Trophoblast cell (in vitro differentiated cells and primary cell): ENCODE measurements around the gene DRAXIN.

Experiments
- DNase-seq, 2 donors: peaks; one replicate each; pipeline ENCODE4 v3.0.0-alpha.2; 2016
- H2AFZ ChIP-seq: 2 replicates; pipeline ENCODE4 v1.6.1; 2013; ENCODE audit warnings: low read length, moderate library complexity, mild to moderate bottlenecking; ENCODE audit not compliant: insufficient read depth, poor library complexity
- H2AK5ac ChIP-seq: 2 replicates; pipeline ENCODE4 v1.6.1; 2013; ENCODE audit warnings: mild to moderate bottlenecking, low read length
- H2BK120ac ChIP-seq: 2 replicates; pipeline ENCODE4 v1.6.1; 2013; ENCODE audit warnings: low read length, mild to moderate bottlenecking, moderate library complexity; ENCODE audit not compliant: insufficient read depth, poor library complexity
- H2BK12ac ChIP-seq: 2 replicates; pipeline ENCODE4 v1.6.1; 2013; ENCODE audit warnings: mild to moderate bottlenecking, low read length, moderate library complexity
- H2BK5ac ChIP-seq: 2 replicates; pipeline ENCODE4 v1.6.1; 2013; ENCODE audit warnings: low read length, low read depth, moderate library complexity, mild to moderate bottlenecking; ENCODE audit not compliant: poor library complexity
- H3K14ac ChIP-seq: 2 replicates; pipeline ENCODE4 v1.6.1; 2013; ENCODE audit warnings: mild to moderate bottlenecking, low read length
- H3K18ac ChIP-seq: 2 replicates; pipeline ENCODE4 v1.6.1; 2013; ENCODE audit warnings: mild to moderate bottlenecking, low read length
- H3K23ac ChIP-seq: 2 replicates; pipeline ENCODE4 v1.6.1; 2013; ENCODE audit warnings: low read length
- H3K27ac ChIP-seq: 2 replicates; pipeline ENCODE4 v1.5.1; 2013; ENCODE audit warnings: low read depth, mild to moderate bottlenecking, inconsistent platforms, low read length, moderate library complexity
- H3K27me3 ChIP-seq: 2 replicates; pipeline ENCODE4 v1.6.1; 2013; ENCODE audit warnings: inconsistent platforms, mild to moderate bottlenecking, low read length, moderate library complexity; ENCODE audit not compliant: insufficient read depth
- H3K36me3 ChIP-seq, 2 experiments: 1 replicate in 1 of 2; 2 replicates in 1 of 2; pipeline ENCODE4 v1.6.1; 2013; ENCODE audit warnings: low read length in 2 of 2, mild to moderate bottlenecking in 2 of 2, moderate library complexity in 1 of 2; ENCODE audit not compliant: insufficient read depth in 2 of 2, control insufficient read depth in 1 of 2
- H3K4ac ChIP-seq: 2 replicates; pipeline ENCODE4 v1.6.1; 2013; ENCODE audit warnings: low read depth, mild to moderate bottlenecking, low read length, moderate library complexity
- H3K4me1 ChIP-seq, 2 experiments: 1 replicate in 1 of 2; 2 replicates in 1 of 2; pipeline ENCODE4 v1.6.1; 2013; ENCODE audit warnings: low read length in 2 of 2, mild to moderate bottlenecking in 2 of 2, moderate library complexity in 1 of 2; ENCODE audit not compliant: insufficient read depth in 2 of 2, control insufficient read depth in 1 of 2
- H3K4me2 ChIP-seq: 2 replicates; pipeline ENCODE4 v1.6.1; 2013; ENCODE audit warnings: inconsistent platforms, mild to moderate bottlenecking, low read length, moderate library complexity
- H3K4me3 ChIP-seq: 2 replicates; pipeline ENCODE4 v1.5.1; 2013; ENCODE audit warnings: mild to moderate bottlenecking, low read depth, low read length, inconsistent platforms
- H3K79me1 ChIP-seq: one replicate; pipeline ENCODE4 v1.6.1; 2013; ENCODE audit warnings: low read length
- H3K79me2 ChIP-seq: 2 replicates; pipeline ENCODE4 v1.6.1; 2013; ENCODE audit warnings: low read length, mild to moderate bottlenecking; ENCODE audit not compliant: control insufficient read depth, insufficient read depth, poor library complexity
- H3K9ac ChIP-seq: 2 replicates; pipeline ENCODE4 v1.6.1; 2013; ENCODE audit warnings: mild to moderate bottlenecking, low read length
- H3K9me3 ChIP-seq: 2 replicates; pipeline ENCODE4 v1.6.1; 2013; ENCODE audit warnings: low read depth, mild to moderate bottlenecking, control low read depth, inconsistent platforms, low read length; ENCODE audit not compliant: insufficient read depth
- H4K12ac ChIP-seq: 2 replicates; pipeline ENCODE4 v1.6.1; 2013; ENCODE audit warnings: low read depth, mild to moderate bottlenecking, low read length, moderate library complexity
- H4K8ac ChIP-seq: 2 replicates; pipeline ENCODE4 v1.6.1; 2013; ENCODE audit warnings: low read depth, mild to moderate bottlenecking, low read length, moderate library complexity
- H4K91ac ChIP-seq: one replicate; pipeline ENCODE4 v1.6.1; 2013; ENCODE audit warnings: low read depth, mild to moderate bottlenecking, low read length, moderate library complexity
- WGBS: extraction: QIAGEN DNeasy Blood & Tissue Kit; methylation state at CpG from one replicate; pipeline ENCODE4 v1.1.7; 2013; ENCODE audit warnings: missing lambda C conversion rate; ENCODE audit not compliant: insufficient read length, insufficient coverage; ENCODE audit errors: extremely low coverage; 5-methylcytosine and 5-hydroxymethylcytosine counted together

The DRAXIN gene

DNA sequence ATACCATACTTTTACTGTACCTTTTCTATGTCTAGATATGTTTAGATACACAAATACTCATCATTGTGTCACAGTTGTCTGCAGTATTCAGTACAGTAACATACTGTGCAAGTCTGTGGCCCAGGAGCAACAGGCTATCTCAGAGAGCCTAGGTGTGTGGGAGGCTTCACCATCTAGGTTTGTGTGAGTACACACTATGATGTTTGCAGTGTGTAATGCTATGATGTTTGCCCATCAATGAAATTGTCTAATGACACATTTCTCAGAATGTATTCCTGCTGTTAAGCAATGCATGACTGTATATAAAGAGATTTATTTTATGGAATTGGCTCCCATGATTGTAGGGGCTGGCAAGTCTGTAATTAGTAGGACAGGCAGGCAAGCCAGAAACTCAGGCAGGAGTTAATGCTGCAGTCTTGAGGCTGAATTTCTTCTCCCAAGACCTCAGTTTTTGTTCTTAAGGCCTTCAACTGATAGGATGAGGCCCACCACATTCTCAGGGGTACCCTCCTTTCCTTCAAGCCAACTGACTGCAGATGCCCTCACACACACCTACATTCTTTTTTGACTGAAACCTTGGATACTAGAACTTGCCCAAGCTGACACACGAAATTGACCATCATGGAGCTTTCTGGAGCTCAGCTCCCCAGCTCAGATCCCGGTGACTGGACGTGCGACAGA, 36.8 kb downstream of the DRAXIN start:
- no peak for DNase-seq
- H4K12ac ChIP-seq = no peak overlapping the region
- no peak overlapping the region for H4K8ac ChIP-seq
- no peak overlapping the region for H3K23ac ChIP-seq
- H2AFZ ChIP-seq = no peak overlapping the region
- H3K4me3 ChIP-seq = no peak overlapping the region
- no peak overlapping the region for H2BK120ac ChIP-seq
- peaks cover 23% of the 10 kb centered on the region in 2 experiments for H3K4me1 ChIP-seq
- H2BK12ac ChIP-seq = no peak overlapping the region
- H3K79me1 ChIP-seq = peaks cover 2% of the 10 kb centered on the region
- H4K91ac ChIP-seq = no peak overlapping the region
- no peak overlapping the region for H2BK5ac ChIP-seq
- no peaks in the 10 kb centered on the region for H3K27me3 ChIP-seq
- H3K9me3 ChIP-seq = peaks cover 3% of the 10 kb centered on the region
- no CpG with 5 or more reads among the region's 4 CpGs for WGBS
- no peak overlapping the region for H2AK5ac ChIP-seq
- H3K14ac ChIP-seq = no peak overlapping the region
- H3K79me2 ChIP-seq = no peaks in the 10 kb centered on the region
- no peaks in the 10 kb centered on the region for H3K36me3 ChIP-seq
- no peak overlapping the region for H3K4ac ChIP-seq
- no peak overlapping the region for H3K9ac ChIP-seq
- no peak overlapping the region for H3K27ac ChIP-seq
- H3K18ac ChIP-seq = no peak overlapping the region
- H3K4me2 ChIP-seq = no peak overlapping the region

DNA sequence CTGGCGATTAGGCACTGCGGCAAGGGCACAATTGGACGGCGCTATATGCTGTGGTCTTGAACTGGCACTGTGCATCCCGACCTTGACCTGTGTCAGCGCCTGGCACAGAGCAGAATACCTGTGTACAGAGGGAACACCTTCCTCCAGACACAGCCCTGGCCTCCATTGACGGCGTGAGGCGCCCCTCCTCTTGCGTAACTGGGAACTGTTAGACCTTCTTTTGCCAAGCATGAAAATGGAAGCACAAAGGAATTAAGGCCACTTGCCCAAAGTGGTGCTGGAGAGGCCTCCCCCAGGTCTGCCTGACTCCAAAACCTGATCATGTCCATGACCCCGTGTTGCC, 37.6 kb downstream of the DRAXIN start:
- H4K12ac ChIP-seq = no peak overlapping the region
- H3K9me3 ChIP-seq = peaks cover 3% of the 10 kb centered on the region
- no peak overlapping the region for H3K9ac ChIP-seq
- no peak overlapping the region for H3K14ac ChIP-seq
- no peak overlapping the region for H3K4ac ChIP-seq
- no peak overlapping the region for H3K27ac ChIP-seq
- peak overlapping the region; percentile 13 for H3K4me3 ChIP-seq
- H3K27me3 ChIP-seq = no peaks in the 10 kb centered on the region
- H2AK5ac ChIP-seq = no peak overlapping the region
- WGBS = no CpG with 5 or more reads among the region's 11 CpGs
- peaks cover 23% of the 10 kb centered on the region in 2 experiments for H3K4me1 ChIP-seq
- no peaks in the 10 kb centered on the region for H3K36me3 ChIP-seq
- no peak overlapping the region for H2BK12ac ChIP-seq
- H3K23ac ChIP-seq = no peak overlapping the region
- H3K79me1 ChIP-seq = peaks cover 2% of the 10 kb centered on the region
- H4K91ac ChIP-seq = no peak overlapping the region
- H3K79me2 ChIP-seq = no peaks in the 10 kb centered on the region
- no peak overlapping the region for H4K8ac ChIP-seq
- no peak overlapping the region for H3K18ac ChIP-seq
- no peak overlapping the region for H2BK5ac ChIP-seq
- no peak overlapping the region for H2AFZ ChIP-seq
- H3K4me2 ChIP-seq = no peak overlapping the region
- DNase-seq = no peak
- H2BK120ac ChIP-seq = no peak overlapping the region

GRCh38 chr1:11729498-11730428, 38.3 kb downstream of the DRAXIN start:
- Histone ChIP-seq H3K27me3 (no peaks in the 10 kb centered on the region), H3K79me1 (peaks cover 2% of the 10 kb centered on the region), H2AK5ac (no peak overlapping the region), H3K14ac (no peak overlapping the region), H3K18ac (no peak overlapping the region), H2BK120ac (no peak overlapping the region), H3K36me3 (no peaks in the 10 kb centered on the region), H4K91ac (no peak overlapping the region), H3K79me2 (no peaks in the 10 kb centered on the region), H3K27ac (no peak overlapping the region), H4K8ac (no peak overlapping the region), H4K12ac (no peak overlapping the region), H2AFZ (no peak overlapping the region), H3K9ac (no peak overlapping the region), H3K4me3 (peak overlapping the region; percentile 33), H3K23ac (no peak overlapping the region), H3K4ac (no peak overlapping the region), H2BK5ac (no peak overlapping the region), H3K9me3 (peaks cover 3% of the 10 kb centered on the region), H3K4me1 (peaks cover 23% of the 10 kb centered on the region in 2 experiments), H2BK12ac (no peak overlapping the region), H3K4me2 (no peak overlapping the region)
- WGBS = no CpG with 5 or more reads among the region's 26 CpGs
- no peak for DNase-seq

DNA sequence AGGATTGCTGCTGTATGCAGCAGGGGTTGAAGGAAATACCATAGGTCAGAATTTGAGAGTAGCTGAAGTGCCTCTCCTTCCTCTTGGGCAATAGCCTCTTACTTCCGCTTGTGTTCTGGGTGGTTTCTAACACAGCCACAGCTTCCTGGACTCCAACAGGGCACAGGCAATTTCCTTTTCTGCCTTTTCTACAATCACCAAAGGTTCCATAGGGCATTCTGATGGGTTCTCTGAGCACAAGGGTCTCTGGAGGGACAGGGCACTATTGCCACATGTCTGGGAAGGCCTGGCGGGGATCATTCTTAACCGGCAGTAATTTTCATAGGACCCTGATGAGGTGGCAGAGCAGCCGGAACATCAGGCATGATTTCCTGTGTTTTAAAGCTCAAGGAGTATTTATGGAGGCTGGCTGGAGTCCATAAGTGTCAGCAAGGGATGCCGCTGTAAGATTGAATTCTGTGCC, 39.0 kb downstream of the DRAXIN start:
- Histone ChIP-seq H2BK120ac (no peak overlapping the region), H3K4me2 (no peak overlapping the region), H4K91ac (no peak overlapping the region), H3K14ac (no peak overlapping the region), H3K9me3 (peaks cover 3% of the 10 kb centered on the region), H3K23ac (no peak overlapping the region), H3K79me1 (peaks cover 2% of the 10 kb centered on the region), H3K36me3 (no peaks in the 10 kb centered on the region), H4K12ac (no peak overlapping the region), H3K79me2 (no peaks in the 10 kb centered on the region), H3K9ac (no peak overlapping the region), H2BK12ac (no peak overlapping the region), H2BK5ac (no peak overlapping the region), H4K8ac (no peak overlapping the region), H3K18ac (no peak overlapping the region), H2AFZ (no peak overlapping the region), H2AK5ac (no peak overlapping the region), H3K27ac (no peak overlapping the region), H3K27me3 (no peaks in the 10 kb centered on the region), H3K4me3 (peak overlapping the region; percentile 33), H3K4ac (no peak overlapping the region), H3K4me1 (peaks cover 22 to 23% of the 10 kb centered on the region in 2 experiments)
- peak in 1 of 2 donors; percentile 29 for DNase-seq
- no CpG with 5 or more reads among the region's 5 CpGs for WGBS
